Measurements from ENCODE around the gene KRTAP5-5. TPM values are rescaled to one million over a fixed set of nuclear protein-coding genes. Genes with fewer than 3 reads are reported as not detected.

Gene KRTAP5-5
- total RNA-seq, 1 experiment from 2014 or later, result not detected

GRCh38 chr11:1679881-1680280 lies 50.3 kb downstream of the KRTAP5-5 start:
- no peaks in the 10 kb centered on the region for H3K4me1 ChIP-seq (replicated peaks)
- no peaks in the 10 kb centered on the region for H3K9me3 ChIP-seq (replicated peaks)
- H3K27ac ChIP-seq, result no peak overlapping the region
- no peaks in the 10 kb centered on the region; the same call in 1 of the 2 replicates for H3K27me3 ChIP-seq (replicated peaks)
- H3K4me3 ChIP-seq, result no peak overlapping the region
- DNase-seq (ENCODE audit: low read depth in 1 of 2, low spot score in 2 of 2), result peak in 1 of 2 experiments; percentile 2
- no peaks in the 10 kb centered on the region for H3K36me3 ChIP-seq

Other genes starting within 250 kb of the KRTAP5-5 start
- 0.06 and 0.55 TPM in 2 replicates for gene BRSK2, start 239.8 kb upstream of the KRTAP5-5 start, total RNA-seq (2014; rRNA removed; shearing (Covaris generic))
- gene MOB2, start 143.0 kb upstream of the KRTAP5-5 start, total RNA-seq (2014; rRNA removed; shearing (Covaris generic)), result 3.9 and 9.1 TPM in 2 replicates
- gene DUSP8, start 57.5 kb upstream of the KRTAP5-5 start, total RNA-seq (2014; rRNA removed; shearing (Covaris generic)), result 0.13 and 0.82 TPM in 2 replicates
- not detected in 2 replicates for gene KRTAP5-1, start 44.5 kb upstream of the KRTAP5-5 start, total RNA-seq (2014; rRNA removed; shearing (Covaris generic))
- gene KRTAP5-2, start 31.5 kb upstream of the KRTAP5-5 start, total RNA-seq (2014; rRNA removed; shearing (Covaris generic)), result not detected in 2 replicates
- not detected in 2 replicates for gene KRTAP5-3, start 21.3 kb upstream of the KRTAP5-5 start, total RNA-seq (2014; rRNA removed; shearing (Covaris generic))
- gene KRTAP5-4, start 7.6 kb upstream of the KRTAP5-5 start, total RNA-seq (2014; rRNA removed; shearing (Covaris generic)), result not detected in 2 replicates
- not detected in 2 replicates for gene KRTAP5-6, start 67.4 kb downstream of the KRTAP5-5 start, total RNA-seq (2014; rRNA removed; shearing (Covaris generic))
- 0.05 TPM in 1 of 2 replicates, not detected in the other for gene IFITM10, start 120.8 kb downstream of the KRTAP5-5 start, total RNA-seq (2014; rRNA removed; shearing (Covaris generic))
- gene CTSD, start 134.2 kb downstream of the KRTAP5-5 start, total RNA-seq (2014; rRNA removed; shearing (Covaris generic)), result 245 and 253 TPM in 2 replicates
- 0.06 TPM in 1 of 2 replicates, not detected in the other for gene SYT8, start 205.2 kb downstream of the KRTAP5-5 start, total RNA-seq (2014; rRNA removed; shearing (Covaris generic))
- not detected in 2 replicates for gene TNNI2, start 209.2 kb downstream of the KRTAP5-5 start, total RNA-seq (2014; rRNA removed; shearing (Covaris generic))
- 0.50 and 3.4 TPM in 2 replicates for gene LSP1, start 223.3 kb downstream of the KRTAP5-5 start, total RNA-seq (2014; rRNA removed; shearing (Covaris generic))